ENCODE data around the gene CYP2A7.
"Not testable (repeated sequence)": the region's sequence is repeated elsewhere in the genome, so short reads cannot be mapped to it uniquely, and the experiment has no call there.

CYP2A7 gene

GRCh38 chr19:40896843-40897789 is 15.1 kb upstream of the CYP2A7 start:
- DNase-seq = not testable (repeated sequence)

- no peak for DNase-seq
Measured at GRCh38 chr19:40896418-40896796, 14.4 kb upstream of the CYP2A7 start.

GRCh38 chr19:40893112-40893511 is 11.1 kb upstream of the CYP2A7 start:
- DNase-seq = no peak

GRCh38 chr19:40889366-40889765 is 7.3 kb upstream of the CYP2A7 start:
- DNase-seq = no peak

- DNase-seq = no peak
Measured at GRCh38 chr19:40888191-40888590, 6.2 kb upstream of the CYP2A7 start.

GRCh38 chr19:40884187-40884931 is 2.3 kb upstream of the CYP2A7 start:
- not testable (repeated sequence) for DNase-seq

- not testable (repeated sequence) for DNase-seq
Measured at GRCh38 chr19:40879349-40879748, 2.7 kb downstream of the CYP2A7 start.

GRCh38 chr19:40875526-40875951 is 6.5 kb downstream of the CYP2A7 start:
- not testable (repeated sequence) for DNase-seq

GRCh38 chr19:40874874-40875273 is 7.2 kb downstream of the CYP2A7 start:
- not testable (repeated sequence) for DNase-seq

GRCh38 chr19:40873873-40874272 is 8.2 kb downstream of the CYP2A7 start:
- DNase-seq = not testable (repeated sequence)

- DNase-seq = no peak
Measured at GRCh38 chr19:40872209-40872608, 9.8 kb downstream of the CYP2A7 start.

- no peak for DNase-seq
Measured at GRCh38 chr19:40867701-40868100, 14.3 kb downstream of the CYP2A7 start.

- DNase-seq = not testable (repeated sequence)
Measured at GRCh38 chr19:40864739-40865496, 17.1 kb downstream of the CYP2A7 start.

GRCh38 chr19:40862785-40863184 is 19.2 kb downstream of the CYP2A7 start:
- DNase-seq = peak; percentile 2

GRCh38 chr19:40862333-40862732 is 19.7 kb downstream of the CYP2A7 start:
- DNase-seq = no peak

- no peak for DNase-seq
Measured at GRCh38 chr19:40858109-40858508, 23.9 kb downstream of the CYP2A7 start.

- DNase-seq = not testable (repeated sequence)
Measured at GRCh38 chr19:40852467-40853152, 29.4 kb downstream of the CYP2A7 start.

- not testable (repeated sequence) for DNase-seq
Measured at GRCh38 chr19:40850277-40850676, 31.8 kb downstream of the CYP2A7 start, which contains the start of gene CYP2A6. CYP2A6 (minus strand) TSS chr19:40850447; CDS start chr19:40850426, 21 bp downstream.

- not testable (repeated sequence) for DNase-seq
Measured at GRCh38 chr19:40846722-40847121, 35.3 kb downstream of the CYP2A7 start.

GRCh38 chr19:40843653-40844052 is 38.4 kb downstream of the CYP2A7 start:
- DNase-seq = not testable (repeated sequence)

GRCh38 chr19:40842997-40843652 is 38.9 kb downstream of the CYP2A7 start:
- not testable (repeated sequence) for DNase-seq

- DNase-seq = not testable (repeated sequence)
Measured at GRCh38 chr19:40842012-40842411, 40.0 kb downstream of the CYP2A7 start.
